Ureter (tissue), 1 donor: Measurements from ENCODE around the gene ATP8A2. TPM values are rescaled to one million over a fixed set of nuclear protein-coding genes. Genes with fewer than 3 reads are reported as not detected.
"Not testable (repeated sequence)": the region's sequence is repeated elsewhere in the genome, so short reads cannot be mapped to it uniquely, and the experiment has no call there.

Experiments
- DNase-seq: peaks from one replicate; pipeline ENCODE4 v3.0.0-alpha.2; 2020; ENCODE audit warnings: low spot score
- total RNA-seq: library from RNA; stranded (reverse); gene quantifications from one replicate; pipeline ENCODE4 v1.2.4, GENCODE V29; 2023
- donor health status: DM: yes; HTN: yes; CAD: no.

The ATP8A2 gene
- total RNA-seq, 1 donor from 2014 or later = 0.13 TPM

GRCh38 chr13:26038931-26039475 lies 667.2 kb downstream of the ATP8A2 start:
- DNase-seq = no peak

GRCh38 chr13:26041444-26041843 lies 669.7 kb downstream of the ATP8A2 start:
- DNase-seq = no peak

GRCh38 chr13:26042785-26043184 lies 671.0 kb downstream of the ATP8A2 start:
- DNase-seq = no peak

- no peak for DNase-seq
Observed at GRCh38 chr13:26045142-26045541, 673.4 kb downstream of the ATP8A2 start.

- DNase-seq = no peak
Observed at GRCh38 chr13:26046639-26047038, 674.9 kb downstream of the ATP8A2 start.

- DNase-seq = no peak
Observed at GRCh38 chr13:26047040-26047439, 675.3 kb downstream of the ATP8A2 start.

GRCh38 chr13:26048741-26049140 lies 677.0 kb downstream of the ATP8A2 start:
- no peak for DNase-seq

- DNase-seq = no peak
Observed at GRCh38 chr13:26050568-26051230, 678.9 kb downstream of the ATP8A2 start.

- DNase-seq = no peak
Observed at GRCh38 chr13:26051231-26051656, 679.5 kb downstream of the ATP8A2 start.

- no peak for DNase-seq
Observed at GRCh38 chr13:26051657-26052311, 680.0 kb downstream of the ATP8A2 start, which contains the start of gene SHISA2. TSS of gene SHISA2 (minus strand) at chr13:26052016. CDS start at chr13:26050975, 1,041 bp downstream.

- no peak for DNase-seq
Observed at GRCh38 chr13:26052337-26052736, 680.6 kb downstream of the ATP8A2 start.

- no peak for DNase-seq
Observed at GRCh38 chr13:26053418-26053980, 681.7 kb downstream of the ATP8A2 start.

- DNase-seq = no peak
Observed at GRCh38 chr13:26054896-26055295, 683.1 kb downstream of the ATP8A2 start.

- no peak for DNase-seq
Observed at GRCh38 chr13:26058704-26059103, 686.9 kb downstream of the ATP8A2 start.

GRCh38 chr13:26060357-26060756 lies 688.6 kb downstream of the ATP8A2 start:
- DNase-seq = no peak

- DNase-seq = no peak
Observed at GRCh38 chr13:26061256-26061655, 689.5 kb downstream of the ATP8A2 start.

- no peak for DNase-seq
Observed at GRCh38 chr13:26061947-26062346, 690.2 kb downstream of the ATP8A2 start.

- DNase-seq = no peak
Observed at GRCh38 chr13:26062853-26063444, 691.2 kb downstream of the ATP8A2 start.

GRCh38 chr13:26066492-26066891 lies 694.7 kb downstream of the ATP8A2 start:
- not testable (repeated sequence) for DNase-seq

- DNase-seq = no peak
Observed at GRCh38 chr13:26067601-26068000, 695.8 kb downstream of the ATP8A2 start.

GRCh38 chr13:26068372-26068771 lies 696.6 kb downstream of the ATP8A2 start:
- DNase-seq = not testable (repeated sequence)

GRCh38 chr13:26069642-26070041 lies 697.9 kb downstream of the ATP8A2 start:
- not testable (repeated sequence) for DNase-seq
